HepG2 (cell line): Measurements from ENCODE around the gene SSBP4. TPM values are rescaled to one million over a fixed set of nuclear protein-coding genes. Genes with fewer than 3 reads are reported as not detected.

Source experiments
- EEA1 ChIP-seq: sonication (generic); formaldehyde crosslinking; IDR thresholded peaks from 2 replicates; pipeline ENCODE4 v1.5.1; 2020; ENCODE audit warnings: mild to moderate bottlenecking, missing genetic modification reagents, borderline replicate concordance
- NCOR1 ChIP-seq: fragments of 200-600 bp; sonication (generic); IDR thresholded peaks from 2 replicates; pipeline ENCODE4 v1.7.0; 2017; ENCODE audit warnings: antibody characterized with exemption, low read length, borderline replicate concordance
- NR2F2 ChIP-seq: IDR thresholded peaks from 2 replicates; pipeline ENCODE4 v1.6.1; 2012; ENCODE audit warnings: low read depth, inconsistent platforms, borderline replicate concordance
- PHF8 ChIP-seq: sonication (generic); formaldehyde crosslinking; IDR thresholded peaks from 2 replicates; pipeline ENCODE4 v1.5.0; 2020; ENCODE audit warnings: missing genetic modification reagents
- PRDM4 ChIP-seq: sonication (generic); formaldehyde crosslinking; IDR thresholded peaks from 2 replicates; pipeline ENCODE4 v1.9.0; 2021; ENCODE audit warnings: missing genetic modification reagents, borderline replicate concordance
- SKIL ChIP-seq: sonication (generic); formaldehyde crosslinking; IDR thresholded peaks from 2 replicates; pipeline ENCODE4 v1.8.0; 2022; ENCODE audit warnings: missing genetic modification reagents, mild to moderate bottlenecking, moderate library complexity, borderline replicate concordance
- ZBTB26 ChIP-seq: IDR thresholded peaks from 2 replicates; pipeline ENCODE4 v1.6.1; 2016; ENCODE audit warnings: missing compliant biosample characterization, missing genetic modification reagents, borderline replicate concordance
- ZFP82 ChIP-seq: sonication (generic); formaldehyde crosslinking; IDR thresholded peaks from 2 replicates; pipeline ENCODE4 v1.5.1; 2020; ENCODE audit warnings: mild to moderate bottlenecking, missing genetic modification reagents, borderline replicate concordance
- ZNF232 ChIP-seq: sonication (generic); formaldehyde crosslinking; IDR thresholded peaks from 2 replicates; pipeline ENCODE4 v1.4.0; 2020; ENCODE audit warnings: missing genetic modification reagents, borderline replicate concordance
- ZNF564 ChIP-seq: sonication (generic); formaldehyde crosslinking; IDR thresholded peaks from 2 replicates; pipeline ENCODE4 v1.8.1; 2023; ENCODE audit warnings: mild to moderate bottlenecking, missing genetic modification reagents
- ZSCAN25 ChIP-seq: sonication (generic); formaldehyde crosslinking; IDR thresholded peaks from 2 replicates; pipeline ENCODE4 v1.8.0; 2022; ENCODE audit warnings: mild to moderate bottlenecking, missing genetic modification reagents
- ZSCAN30 ChIP-seq: sonication (generic); formaldehyde crosslinking; IDR thresholded peaks from 2 replicates; pipeline ENCODE4 v1.5.0; 2020; ENCODE audit warnings: mild to moderate bottlenecking, missing genetic modification reagents
- polyA plus RNA-seq, 8 experiments: library from polyadenylated mRNA; depleted of rRNA in 3 of 8; stranded (reverse) in 7 of 8; unstranded in 1 of 8; fragments of >200 nt; fragmentation: Illumina TruSeq in 4 of 8; extraction: Trizol in 4 of 8; gene quantifications; 2 replicates each; pipeline versions ENCODE4 v1.2.1 to v1.2.3, GENCODE V29; 2011 to 2016; ENCODE audit warnings: low read depth in 4 of 8, missing spikeins in 1 of 8, mixed read lengths in 1 of 8; ENCODE audit not compliant: insufficient read depth in 1 of 8
- total RNA-seq, 5 experiments: library from RNA; depleted of rRNA; stranded (reverse); fragments of >200 nt; fragmentation: Illumina TruSeq; extraction: Trizol; gene quantifications; 2 replicates each; pipeline ENCODE4 v1.2.3, GENCODE V29; 2016; ENCODE audit warnings: low read depth in 1 of 5
- TF ChIP-seq, protein P1 (sequence below): sonication (generic); formaldehyde crosslinking; IDR thresholded peaks from 2 replicates; pipeline ENCODE4 v1.5.1; 2020; ENCODE audit warnings: missing genetic modification reagents, mild to moderate bottlenecking, borderline replicate concordance
- TF ChIP-seq, protein P2 (sequence below): IDR thresholded peaks from 2 replicates; pipeline ENCODE4 v1.6.1; 2016; ENCODE audit warnings: low read depth, missing genetic modification reagents, missing compliant biosample characterization

Gene SSBP4
- total and polyA plus RNA-seq, 2 of the 13 experiments (the other 11 are each of a cell fraction or from before 2014, with no cell fraction given), result 20.8 to 39.5 TPM

DNA sequence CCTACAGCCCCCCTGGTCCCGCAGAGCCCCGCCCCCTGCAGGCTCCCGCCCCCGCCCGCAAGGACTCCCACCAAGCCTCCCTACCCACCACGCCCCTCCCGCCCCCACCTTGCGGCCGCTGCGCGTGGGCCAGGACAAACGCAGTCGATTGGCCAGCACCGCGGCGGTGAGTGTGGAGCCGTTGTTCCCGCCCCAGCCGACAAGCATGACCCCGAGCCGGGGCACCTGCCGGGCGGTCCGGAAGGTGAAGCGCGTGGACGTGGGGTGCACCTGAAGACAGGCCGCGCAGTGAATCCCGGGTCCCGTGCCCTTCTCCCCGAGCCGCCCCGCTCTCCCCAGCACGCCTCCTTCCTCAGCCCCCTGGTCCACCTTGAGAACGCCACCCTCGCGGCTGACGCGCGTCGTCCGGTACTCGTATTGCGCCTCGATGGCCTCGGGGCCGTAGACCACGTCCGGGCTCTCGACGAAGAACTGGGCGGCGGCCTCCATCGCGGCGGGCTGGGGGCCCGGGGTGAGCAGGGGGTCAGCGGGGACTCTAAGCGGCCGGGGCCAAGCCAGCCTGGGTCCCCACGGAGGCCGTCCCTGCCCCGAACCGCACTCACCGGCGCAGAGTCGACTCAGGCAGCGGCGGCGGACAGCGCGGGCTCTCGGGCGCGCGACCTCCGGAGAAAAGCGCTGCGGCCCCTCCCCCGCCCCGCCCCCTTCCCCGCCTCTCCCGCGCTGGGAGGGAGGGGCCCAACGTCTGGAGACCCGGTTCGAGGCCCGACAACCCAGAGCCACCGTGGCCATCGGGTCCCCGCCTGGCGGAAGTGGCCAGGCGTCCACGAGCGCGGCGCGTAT is 18.5 kb downstream of the SSBP4 start, which contains the start of gene ISYNA1 (continued):
- TF ChIP-seq ZBTB26 (CRISPR knock-in tag) (no peak), ZSCAN30 (CRISPR knock-in tag) (no peak), NCOR1 (no peak), PHF8 (0 out of 2 replicates have a peak, but pooled peaks have one; percentile 9), PRDM4 (CRISPR knock-in tag) (no peak), ZSCAN25 (CRISPR knock-in tag) (no peak), NR2F2 (no peak), SKIL (CRISPR knock-in tag) (no peak), ZNF564 (peak; percentile 41; the same call in 1 of the 2 replicates), ZNF232 (CRISPR knock-in tag) (no peak), ZFP82 (CRISPR knock-in tag) (no peak), EEA1 (CRISPR knock-in tag) (no peak)
- TF ChIP-seq, protein P1, sequence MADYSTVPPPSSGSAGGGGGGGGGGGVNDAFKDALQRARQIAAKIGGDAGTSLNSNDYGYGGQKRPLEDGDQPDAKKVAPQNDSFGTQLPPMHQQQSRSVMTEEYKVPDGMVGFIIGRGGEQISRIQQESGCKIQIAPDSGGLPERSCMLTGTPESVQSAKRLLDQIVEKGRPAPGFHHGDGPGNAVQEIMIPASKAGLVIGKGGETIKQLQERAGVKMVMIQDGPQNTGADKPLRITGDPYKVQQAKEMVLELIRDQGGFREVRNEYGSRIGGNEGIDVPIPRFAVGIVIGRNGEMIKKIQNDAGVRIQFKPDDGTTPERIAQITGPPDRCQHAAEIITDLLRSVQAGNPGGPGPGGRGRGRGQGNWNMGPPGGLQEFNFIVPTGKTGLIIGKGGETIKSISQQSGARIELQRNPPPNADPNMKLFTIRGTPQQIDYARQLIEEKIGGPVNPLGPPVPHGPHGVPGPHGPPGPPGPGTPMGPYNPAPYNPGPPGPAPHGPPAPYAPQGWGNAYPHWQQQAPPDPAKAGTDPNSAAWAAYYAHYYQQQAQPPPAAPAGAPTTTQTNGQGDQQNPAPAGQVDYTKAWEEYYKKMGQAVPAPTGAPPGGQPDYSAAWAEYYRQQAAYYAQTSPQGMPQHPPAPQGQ (CRISPR knock-in tag), result no peak
- TF ChIP-seq, protein P2, sequence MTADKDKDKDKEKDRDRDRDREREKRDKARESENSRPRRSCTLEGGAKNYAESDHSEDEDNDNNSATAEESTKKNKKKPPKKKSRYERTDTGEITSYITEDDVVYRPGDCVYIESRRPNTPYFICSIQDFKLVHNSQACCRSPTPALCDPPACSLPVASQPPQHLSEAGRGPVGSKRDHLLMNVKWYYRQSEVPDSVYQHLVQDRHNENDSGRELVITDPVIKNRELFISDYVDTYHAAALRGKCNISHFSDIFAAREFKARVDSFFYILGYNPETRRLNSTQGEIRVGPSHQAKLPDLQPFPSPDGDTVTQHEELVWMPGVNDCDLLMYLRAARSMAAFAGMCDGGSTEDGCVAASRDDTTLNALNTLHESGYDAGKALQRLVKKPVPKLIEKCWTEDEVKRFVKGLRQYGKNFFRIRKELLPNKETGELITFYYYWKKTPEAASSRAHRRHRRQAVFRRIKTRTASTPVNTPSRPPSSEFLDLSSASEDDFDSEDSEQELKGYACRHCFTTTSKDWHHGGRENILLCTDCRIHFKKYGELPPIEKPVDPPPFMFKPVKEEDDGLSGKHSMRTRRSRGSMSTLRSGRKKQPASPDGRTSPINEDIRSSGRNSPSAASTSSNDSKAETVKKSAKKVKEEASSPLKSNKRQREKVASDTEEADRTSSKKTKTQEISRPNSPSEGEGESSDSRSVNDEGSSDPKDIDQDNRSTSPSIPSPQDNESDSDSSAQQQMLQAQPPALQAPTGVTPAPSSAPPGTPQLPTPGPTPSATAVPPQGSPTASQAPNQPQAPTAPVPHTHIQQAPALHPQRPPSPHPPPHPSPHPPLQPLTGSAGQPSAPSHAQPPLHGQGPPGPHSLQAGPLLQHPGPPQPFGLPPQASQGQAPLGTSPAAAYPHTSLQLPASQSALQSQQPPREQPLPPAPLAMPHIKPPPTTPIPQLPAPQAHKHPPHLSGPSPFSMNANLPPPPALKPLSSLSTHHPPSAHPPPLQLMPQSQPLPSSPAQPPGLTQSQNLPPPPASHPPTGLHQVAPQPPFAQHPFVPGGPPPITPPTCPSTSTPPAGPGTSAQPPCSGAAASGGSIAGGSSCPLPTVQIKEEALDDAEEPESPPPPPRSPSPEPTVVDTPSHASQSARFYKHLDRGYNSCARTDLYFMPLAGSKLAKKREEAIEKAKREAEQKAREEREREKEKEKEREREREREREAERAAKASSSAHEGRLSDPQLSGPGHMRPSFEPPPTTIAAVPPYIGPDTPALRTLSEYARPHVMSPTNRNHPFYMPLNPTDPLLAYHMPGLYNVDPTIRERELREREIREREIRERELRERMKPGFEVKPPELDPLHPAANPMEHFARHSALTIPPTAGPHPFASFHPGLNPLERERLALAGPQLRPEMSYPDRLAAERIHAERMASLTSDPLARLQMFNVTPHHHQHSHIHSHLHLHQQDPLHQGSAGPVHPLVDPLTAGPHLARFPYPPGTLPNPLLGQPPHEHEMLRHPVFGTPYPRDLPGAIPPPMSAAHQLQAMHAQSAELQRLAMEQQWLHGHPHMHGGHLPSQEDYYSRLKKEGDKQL, result no peak
